HG02763 (cell line): ENCODE measurements around the gene ZP2.
"Not testable (repeated sequence)": the region's sequence is repeated elsewhere in the genome, so short reads cannot be mapped to it uniquely, and the experiment has no call there.

Source experiments
- ATAC-seq: cut with Tn5 transposase; IDR thresholded peaks from one replicate; pipeline ENCODE4 v1.9.1; 2021; ENCODE audit warnings: mild to moderate bottlenecking, moderate library complexity; ENCODE audit not compliant: unreplicated experiment

ZP2 gene

GRCh38 chr16:21211486-21211885 lies at the start of gene ZP2:
Gene ZP2, minus strand, starts transcription at chr16:21211574. Its CDS starts 27 bp downstream, at chr16:21211547.
- ATAC-seq, result no peak

DNA sequence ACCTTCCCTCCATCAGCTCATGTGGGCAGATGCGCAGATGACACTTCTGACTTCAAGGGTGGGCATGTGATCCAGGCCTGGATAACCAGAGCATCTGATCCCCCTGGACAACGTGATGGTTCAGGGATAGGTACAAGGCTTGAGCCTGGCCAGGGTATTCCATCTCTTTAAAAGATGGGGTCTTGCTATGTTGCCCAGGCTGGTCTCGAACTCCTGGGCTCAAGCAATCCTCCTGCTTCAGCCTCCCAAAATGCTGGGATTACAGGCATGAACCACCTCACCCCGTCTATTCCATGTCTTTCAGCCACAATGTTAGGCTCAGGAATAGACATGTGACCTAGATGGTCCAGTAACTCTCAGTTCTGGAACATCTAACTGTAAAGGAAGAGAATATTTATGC lies 45.9 kb upstream of the ZP2 start:
- no peak for ATAC-seq

DNA sequence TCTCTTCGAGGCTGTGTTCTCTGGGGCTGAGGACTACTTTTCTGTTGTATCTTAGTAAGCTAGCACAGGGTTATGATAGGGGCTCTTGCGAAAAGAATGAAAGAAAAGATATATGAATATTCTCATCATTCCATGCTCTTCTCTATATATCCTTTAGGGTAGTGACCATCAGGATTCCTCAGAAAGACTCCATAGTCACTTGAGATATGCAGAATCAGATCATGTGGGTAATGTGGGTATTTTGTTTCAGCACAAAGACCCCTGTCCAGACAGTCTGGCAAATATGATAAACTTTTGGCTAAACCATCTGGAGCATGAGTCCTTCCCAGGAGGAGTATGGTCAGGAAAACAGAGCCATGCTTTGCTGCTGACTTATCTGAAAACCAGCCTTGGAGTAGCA lies 45.3 kb upstream of the ZP2 start:
- no peak for ATAC-seq

- no peak for ATAC-seq
Measured at GRCh38 chr16:21253470-21253869, 42.1 kb upstream of the ZP2 start.

GRCh38 chr16:21250072-21250923 lies 38.9 kb upstream of the ZP2 start:
- no peak for ATAC-seq

DNA sequence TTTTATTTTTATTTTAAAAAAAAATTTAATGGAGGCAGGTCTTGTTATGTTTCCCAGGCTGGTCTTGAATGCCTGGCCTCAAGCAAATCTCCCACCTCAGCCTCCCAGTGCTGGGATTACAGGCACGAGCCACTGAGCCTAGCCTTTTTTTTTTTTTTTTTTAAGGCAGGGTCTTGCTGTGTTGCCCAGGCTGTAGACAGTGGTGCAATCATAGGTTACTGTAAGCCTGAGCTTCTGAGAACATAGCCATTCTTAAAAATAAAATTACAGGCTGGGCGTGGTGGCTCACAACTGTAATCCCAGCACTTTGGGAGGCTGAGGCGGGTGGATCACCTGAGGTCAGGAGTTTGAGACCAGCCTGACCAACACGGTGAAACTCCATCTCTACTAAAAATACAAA lies 36.8 kb upstream of the ZP2 start:
- not testable (repeated sequence) for ATAC-seq

- no peak for ATAC-seq
Measured at GRCh38 chr16:21244518-21245215, 33.3 kb upstream of the ZP2 start.

- no peak for ATAC-seq
Measured at GRCh38 chr16:21242756-21243155, 31.4 kb upstream of the ZP2 start.

DNA sequence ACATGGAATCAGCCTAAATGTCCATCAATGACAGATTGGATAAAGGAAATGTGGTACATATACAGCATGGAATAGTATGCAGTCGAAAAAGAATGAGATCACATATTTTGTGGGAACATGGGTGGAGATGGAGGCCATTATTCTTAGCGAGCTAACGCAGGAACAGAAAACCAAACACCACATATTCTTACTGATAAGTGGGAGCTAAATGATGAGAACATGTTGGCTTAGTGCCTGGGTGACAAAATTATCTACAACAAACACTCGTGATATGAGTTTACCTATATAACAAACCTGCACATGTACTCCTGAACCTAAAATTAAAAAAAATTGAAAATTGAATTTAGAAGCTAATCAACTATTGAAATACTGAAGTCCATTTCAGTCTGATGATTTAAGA lies 28.3 kb upstream of the ZP2 start:
- ATAC-seq, result no peak

GRCh38 chr16:21236831-21237230 lies 25.5 kb upstream of the ZP2 start:
- ATAC-seq, result no peak

GRCh38 chr16:21235199-21235585 lies 23.8 kb upstream of the ZP2 start:
- no peak for ATAC-seq

DNA sequence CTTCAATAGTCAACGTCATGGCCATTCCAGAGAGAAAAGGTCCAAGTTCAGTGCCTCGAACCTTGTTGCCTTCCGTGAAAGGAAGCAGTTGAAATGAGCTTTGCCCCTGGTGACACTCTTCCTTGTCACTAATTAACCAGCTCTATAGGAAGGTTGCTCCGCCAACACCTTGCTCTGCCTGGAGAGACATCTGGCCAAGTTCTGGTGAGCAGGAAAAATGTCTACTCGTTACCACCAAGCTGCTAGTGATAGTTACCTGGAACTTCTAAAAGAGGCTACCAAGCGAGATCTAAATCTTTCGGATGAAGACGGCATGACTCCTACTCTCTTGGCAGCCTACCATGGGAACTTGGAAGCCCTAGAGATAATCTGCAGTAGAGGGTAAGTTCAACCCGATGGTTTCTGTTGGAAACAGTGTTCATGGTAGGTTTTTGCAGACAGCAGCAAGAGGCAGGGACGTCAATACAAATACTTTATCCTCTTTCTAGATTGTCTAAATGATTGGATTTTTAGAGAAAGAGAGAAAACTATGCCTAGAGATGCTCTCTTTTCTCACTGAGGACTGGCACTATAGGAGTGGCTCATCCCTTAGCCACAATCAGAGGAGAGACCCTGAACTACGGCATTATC lies 22.3 kb upstream of the ZP2 start, which contains the start of gene ANKS4B:
Gene ANKS4B, plus strand, starts transcription at position 179 of the 630 bp plus-strand sequence. Its CDS starts 39 bp downstream, at position 218.
- no peak for ATAC-seq

- no peak for ATAC-seq
Measured at GRCh38 chr16:21233045-21233520, 21.7 kb upstream of the ZP2 start.

DNA sequence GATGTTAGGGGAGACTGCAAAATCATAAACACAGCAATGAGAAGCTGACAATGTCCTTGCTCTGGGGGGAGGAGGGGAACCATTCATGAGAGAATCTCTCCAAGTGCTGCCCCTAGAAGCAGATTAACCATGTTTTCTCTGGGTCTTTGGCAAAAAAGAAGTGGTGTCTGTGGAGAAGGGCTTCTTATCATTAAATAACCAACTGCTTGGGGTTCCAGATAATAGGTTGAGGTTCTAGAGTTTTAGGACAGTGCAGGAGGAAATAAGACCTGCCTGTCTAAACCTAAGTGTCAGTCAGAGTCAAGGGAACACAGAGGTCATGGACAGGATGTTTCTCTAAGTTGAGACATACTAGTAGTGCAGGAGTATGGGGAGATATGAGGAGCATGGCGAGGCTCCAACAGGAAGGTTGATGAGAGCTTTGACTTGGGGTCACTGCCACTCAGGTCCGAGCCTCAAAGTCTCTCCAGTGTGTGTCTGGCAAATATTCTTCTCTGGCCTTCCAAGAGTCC lies 17.0 kb upstream of the ZP2 start:
- no peak for ATAC-seq

- ATAC-seq, result no peak
Measured at GRCh38 chr16:21227866-21228265, 16.5 kb upstream of the ZP2 start.

DNA sequence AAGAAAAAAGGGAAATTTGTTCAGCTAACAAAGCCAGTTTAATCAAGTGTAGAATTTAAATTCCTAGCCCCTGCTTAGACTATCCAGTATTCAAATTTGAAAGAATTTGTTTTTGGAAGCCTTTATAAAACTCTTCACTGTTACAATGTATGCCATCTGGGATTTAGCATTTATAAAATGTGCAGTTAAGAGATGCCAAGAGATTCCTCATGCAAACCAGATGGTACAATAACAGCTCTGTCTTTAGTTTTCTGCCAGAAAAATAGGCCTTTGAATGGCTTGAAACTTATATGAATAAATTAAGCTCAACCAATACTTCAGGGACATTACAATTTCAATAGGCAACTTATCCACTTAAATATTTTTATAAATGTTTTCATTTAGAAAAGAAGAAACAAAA lies 15.4 kb upstream of the ZP2 start:
- no peak for ATAC-seq

GRCh38 chr16:21224800-21225199 lies 13.4 kb upstream of the ZP2 start:
- ATAC-seq, result no peak

GRCh38 chr16:21223787-21224186 lies 12.4 kb upstream of the ZP2 start:
- no peak for ATAC-seq

DNA sequence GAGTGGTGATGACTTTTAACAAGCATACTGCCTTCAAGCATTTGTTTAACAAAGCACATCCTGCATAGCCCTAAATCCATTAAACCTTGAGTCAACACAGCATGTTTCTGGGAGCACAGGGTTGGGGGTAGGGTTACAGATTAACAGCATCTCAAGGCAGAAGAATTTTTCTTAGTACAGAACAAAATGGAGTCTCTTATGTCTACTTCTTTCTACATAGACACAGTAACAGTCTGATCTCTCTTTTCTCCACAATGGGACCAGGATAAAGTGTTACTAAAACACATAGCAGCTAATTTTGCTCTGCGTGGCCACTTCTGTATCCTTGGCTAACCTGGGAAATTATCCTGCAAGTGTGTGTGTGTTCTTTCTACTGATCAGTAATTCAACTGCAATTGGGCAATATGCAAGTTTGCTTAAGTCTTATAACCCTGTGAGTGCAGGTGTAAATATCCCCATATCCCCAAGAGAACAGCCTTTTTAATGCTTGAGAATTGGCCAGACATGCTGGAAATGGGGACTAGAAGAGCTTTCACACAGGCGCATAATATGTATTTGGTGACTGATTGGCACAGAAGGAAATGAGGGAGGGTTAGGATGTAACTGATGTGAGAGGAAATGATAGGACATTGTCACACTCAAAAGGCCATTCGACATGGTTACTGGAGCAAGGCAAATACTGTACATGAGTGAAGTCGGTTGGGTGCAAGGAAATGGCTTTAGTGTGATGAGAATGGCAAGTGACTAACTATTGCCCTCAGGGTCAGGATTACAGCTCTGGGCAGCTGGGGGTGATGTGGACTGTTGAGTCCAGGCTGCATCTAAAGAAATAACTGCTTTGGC lies 11.3 kb upstream of the ZP2 start:
- ATAC-seq, result no peak

DNA sequence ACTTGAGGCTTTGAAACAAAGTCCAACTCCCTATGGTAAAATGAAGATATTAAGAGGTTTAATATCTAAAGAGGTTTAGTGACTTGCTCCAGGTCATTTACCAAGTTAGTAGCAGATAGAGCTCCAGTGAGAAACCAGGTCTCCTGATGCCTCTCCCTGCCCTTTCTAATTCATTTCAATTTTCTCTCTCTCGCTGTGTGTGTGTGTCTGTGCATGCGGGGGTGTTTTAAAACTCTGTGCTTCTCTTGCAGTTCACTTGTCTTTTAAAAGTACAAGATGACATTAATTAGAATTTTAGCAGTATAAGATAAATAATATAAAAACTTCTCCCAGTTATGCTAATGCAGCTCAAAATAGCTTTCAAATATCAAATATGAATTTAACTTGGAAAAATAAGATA lies 8.2 kb upstream of the ZP2 start:
- no peak for ATAC-seq
